Stimulated activated CD4-positive, alpha-beta T cell treated with anti-CD3 and anti-CD28 coated beads, TNF-alpha, amount 100 ng/mL, for 24 hours (primary cell): ENCODE measurements around the gene CELSR1.

Experiments used
- DNase-seq, 3 experiments: peaks; one replicate each; pipeline ENCODE4 v3.0.0-alpha.2; 2020; ENCODE audit warnings: low read depth in 3 of 3

CELSR1 gene

GRCh38 chr22:46557736-46558480, 20.5 kb upstream of the CELSR1 start:
- DNase-seq: no peak

GRCh38 chr22:46556775-46557174, 19.4 kb upstream of the CELSR1 start:
- DNase-seq: no peak

GRCh38 chr22:46553189-46553588, 15.8 kb upstream of the CELSR1 start:
- no peak for DNase-seq

- DNase-seq: no peak
These were observed 14.6 kb upstream of the CELSR1 start for GRCh38 chr22:46551996-46552395.

- no peak for DNase-seq
These were observed 13.9 kb upstream of the CELSR1 start for GRCh38 chr22:46551321-46551720.

GRCh38 chr22:46549971-46550641, 12.7 kb upstream of the CELSR1 start:
- no peak for DNase-seq

- DNase-seq: no peak
These were observed 12.1 kb upstream of the CELSR1 start for GRCh38 chr22:46549563-46549840.

GRCh38 chr22:46547883-46548244, 10.4 kb upstream of the CELSR1 start:
- DNase-seq: no peak

GRCh38 chr22:46547179-46547882, 9.9 kb upstream of the CELSR1 start:
- no peak for DNase-seq

GRCh38 chr22:46546466-46547178, 9.2 kb upstream of the CELSR1 start:
- no peak for DNase-seq

GRCh38 chr22:46545086-46545792, 7.8 kb upstream of the CELSR1 start:
- DNase-seq: no peak

- DNase-seq: peak; percentile 46 to 73 (median 53)
These were observed 4.9 kb upstream of the CELSR1 start for GRCh38 chr22:46542011-46542985.

- no peak for DNase-seq
These were observed 4.1 kb upstream of the CELSR1 start for GRCh38 chr22:46541536-46541935.

- no peak for DNase-seq
These were observed 3.5 kb upstream of the CELSR1 start for GRCh38 chr22:46540874-46541273.

- DNase-seq: no peak
These were observed 1.7 kb upstream of the CELSR1 start for GRCh38 chr22:46539169-46539568.

- DNase-seq: peak in 1 of 3 experiments; percentile 38
These were observed 1.4 kb upstream of the CELSR1 start for GRCh38 chr22:46538814-46539160.

- DNase-seq: no peak
These were observed 760 bp upstream of the CELSR1 start for GRCh38 chr22:46537946-46538813.

- DNase-seq: no peak
These were observed 739 bp downstream of the CELSR1 start for GRCh38 chr22:46536537-46537224.

- no peak for DNase-seq
These were observed 1.4 kb downstream of the CELSR1 start for GRCh38 chr22:46535876-46536536.
